ENCODE results near the gene RHOD. TPM values are rescaled to one million over a fixed set of nuclear protein-coding genes. Genes with fewer than 3 reads are reported as not detected.

The RHOD gene
- total RNA-seq, 1 experiment from 2014 or later: 24.7 TPM

DNA sequence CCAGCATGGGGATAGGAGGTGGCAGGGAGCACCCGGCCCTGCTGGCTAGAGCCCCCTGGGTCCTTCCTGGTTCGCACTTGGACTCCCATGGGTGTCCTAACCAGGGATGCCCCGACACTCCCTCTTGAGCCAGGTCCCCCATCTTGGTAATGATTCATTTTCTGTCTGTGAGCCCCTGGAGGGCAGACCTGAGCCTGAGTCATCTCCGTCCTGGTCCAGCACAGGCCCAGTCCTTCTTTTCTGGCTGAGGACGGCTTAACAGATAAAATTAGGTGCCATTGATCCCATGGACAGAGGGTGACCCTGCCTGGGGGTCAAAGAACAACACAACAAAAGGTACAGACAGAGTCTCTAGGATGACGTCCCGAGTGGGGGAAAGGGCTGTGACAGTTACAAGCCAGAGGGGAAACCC lies 3.5 kb downstream of the RHOD start:
- Mint-ChIP-seq H3K4me3 (ENCODE audit: low read depth, unreplicated experiment) (no peak overlapping the region), H3K27ac (ENCODE audit: unreplicated experiment) (peak overlapping the region; percentile 50)

DNA sequence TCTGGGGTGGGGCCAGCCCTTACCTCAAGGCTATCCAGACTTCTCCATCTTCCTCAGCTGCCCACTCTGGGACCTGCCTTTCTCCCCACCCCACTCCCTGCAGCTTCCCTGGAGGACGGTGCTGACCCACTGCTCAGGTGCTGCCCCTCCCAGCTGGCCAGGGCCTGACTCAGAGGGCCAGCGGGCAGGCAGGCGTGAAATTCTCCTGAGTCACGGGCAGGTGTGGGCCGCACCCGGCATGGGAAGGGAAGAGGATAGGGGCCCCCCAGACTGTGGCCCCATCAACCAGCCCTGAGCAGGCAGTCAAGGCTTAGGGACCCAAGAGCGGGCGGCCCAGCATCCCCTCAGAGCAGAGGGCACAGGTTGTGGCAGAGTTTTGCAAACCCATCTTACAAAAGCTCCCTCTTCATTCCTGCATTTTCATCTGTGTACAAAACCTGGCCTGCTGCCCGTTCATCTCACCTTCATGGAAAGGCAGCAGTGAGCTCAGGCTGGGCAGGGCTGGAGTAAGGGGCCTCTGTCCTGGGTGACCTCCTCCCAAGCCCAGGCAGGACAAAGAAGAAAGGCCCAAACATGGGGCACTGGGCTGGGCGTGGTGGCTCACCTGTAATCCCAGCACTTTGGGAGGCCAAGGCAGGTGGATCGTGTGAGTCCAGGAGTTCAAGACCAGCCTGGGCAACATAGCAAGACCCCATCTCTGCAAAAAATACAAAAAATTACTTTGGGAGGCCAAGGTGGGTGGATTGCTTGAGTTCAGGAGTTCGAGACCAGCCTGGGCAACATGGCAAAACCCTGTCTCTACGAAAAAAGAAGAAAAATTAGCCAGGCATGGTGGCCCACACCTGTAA lies 6.1 kb downstream of the RHOD start:
- Mint-ChIP-seq H3K4me3 (ENCODE audit: low read depth, unreplicated experiment) (peak overlapping the region; percentile 9), H3K36me3 (ENCODE audit: insufficient read depth, unreplicated experiment) (peaks cover 16% of the 10 kb centered on the region), H3K27me3 (ENCODE audit: unreplicated experiment) (no peaks in the 10 kb centered on the region), H3K27ac (ENCODE audit: unreplicated experiment) (peak overlapping the region; percentile 74), H3K9me3 (ENCODE audit: low read depth, unreplicated experiment) (no peaks in the 10 kb centered on the region), H3K4me1 (ENCODE audit: low read depth, unreplicated experiment) (peaks cover 24% of the 10 kb centered on the region)
- no TSS peak for BruUV-seq (replicated peaks)
- TF ChIP-seq, protein P1, sequence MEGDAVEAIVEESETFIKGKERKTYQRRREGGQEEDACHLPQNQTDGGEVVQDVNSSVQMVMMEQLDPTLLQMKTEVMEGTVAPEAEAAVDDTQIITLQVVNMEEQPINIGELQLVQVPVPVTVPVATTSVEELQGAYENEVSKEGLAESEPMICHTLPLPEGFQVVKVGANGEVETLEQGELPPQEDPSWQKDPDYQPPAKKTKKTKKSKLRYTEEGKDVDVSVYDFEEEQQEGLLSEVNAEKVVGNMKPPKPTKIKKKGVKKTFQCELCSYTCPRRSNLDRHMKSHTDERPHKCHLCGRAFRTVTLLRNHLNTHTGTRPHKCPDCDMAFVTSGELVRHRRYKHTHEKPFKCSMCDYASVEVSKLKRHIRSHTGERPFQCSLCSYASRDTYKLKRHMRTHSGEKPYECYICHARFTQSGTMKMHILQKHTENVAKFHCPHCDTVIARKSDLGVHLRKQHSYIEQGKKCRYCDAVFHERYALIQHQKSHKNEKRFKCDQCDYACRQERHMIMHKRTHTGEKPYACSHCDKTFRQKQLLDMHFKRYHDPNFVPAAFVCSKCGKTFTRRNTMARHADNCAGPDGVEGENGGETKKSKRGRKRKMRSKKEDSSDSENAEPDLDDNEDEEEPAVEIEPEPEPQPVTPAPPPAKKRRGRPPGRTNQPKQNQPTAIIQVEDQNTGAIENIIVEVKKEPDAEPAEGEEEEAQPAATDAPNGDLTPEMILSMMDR (IDR thresholded peaks at IDR 0.05; ENCODE audit: unreplicated experiment): no peak
- intact Hi-C loops (cut with micrococcal nuclease; ENCODE audit: unreplicated experiment): no loop called here
- CTCF ChIA-PET: interaction anchor here (0.7 to 1.4 kb wide), 3 partner anchors 9 to 93 kb away, joined by 3 to 7 read pairs (median 6); no protein-coding TSS in a partner anchor
- DNase-seq: peak; percentile 80

More for the DNA sequence above, 3.5 kb downstream of the RHOD start:
- no peak for DNase-seq
- TF ChIP-seq, protein P1 (IDR thresholded peaks at IDR 0.05; ENCODE audit: unreplicated experiment): no peak
- CTCF ChIA-PET: interaction anchor here (1.0 kb wide), 1 partner anchor 15 kb away, joined by 4 read pairs; no protein-coding TSS in a partner anchor
- Mint-ChIP-seq H3K4me1 (ENCODE audit: low read depth, unreplicated experiment) (peaks cover 39% of the 10 kb centered on the region), H3K27me3 (ENCODE audit: unreplicated experiment) (no peaks in the 10 kb centered on the region), H3K9me3 (ENCODE audit: low read depth, unreplicated experiment) (no peaks in the 10 kb centered on the region), H3K36me3 (ENCODE audit: insufficient read depth, unreplicated experiment) (peaks cover 37% of the 10 kb centered on the region)
- BruUV-seq (replicated peaks): no TSS peak
- intact Hi-C loops (cut with micrococcal nuclease; ENCODE audit: unreplicated experiment): no loop called here

DNA sequence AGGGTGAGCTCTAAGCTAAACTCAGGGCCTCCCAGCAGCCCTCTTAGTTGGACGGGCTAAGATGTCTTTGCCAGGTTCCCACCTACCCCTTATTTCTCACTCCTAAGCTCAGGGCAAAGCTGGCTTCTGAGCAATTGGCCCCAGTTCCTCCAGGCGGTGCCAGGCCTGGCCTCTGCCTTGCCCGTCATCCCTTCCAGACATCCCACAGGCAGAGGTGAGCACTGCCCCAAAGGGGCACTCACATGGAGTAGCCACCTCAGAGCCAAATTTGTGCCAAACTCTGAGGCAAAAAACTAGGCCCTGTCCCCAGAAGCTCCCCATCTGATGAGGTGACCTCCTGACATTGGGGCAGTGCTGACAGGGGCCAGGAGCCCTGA lies 9.7 kb downstream of the RHOD start:
- H3K9me3 Mint-ChIP-seq (ENCODE audit: low read depth, unreplicated experiment): no peaks in the 10 kb centered on the region
- no peak overlapping the region for H3K27ac Mint-ChIP-seq (ENCODE audit: unreplicated experiment)
- no peak for DNase-seq
- H3K4me1 Mint-ChIP-seq (ENCODE audit: low read depth, unreplicated experiment): peaks cover 12% of the 10 kb centered on the region
- no peak overlapping the region for H3K4me3 Mint-ChIP-seq (ENCODE audit: low read depth, unreplicated experiment)
- CTCF ChIA-PET: no interaction called here
- H3K36me3 Mint-ChIP-seq (ENCODE audit: insufficient read depth, unreplicated experiment): peaks cover 18% of the 10 kb centered on the region
- no peaks in the 10 kb centered on the region for H3K27me3 Mint-ChIP-seq (ENCODE audit: unreplicated experiment)
- TF ChIP-seq, protein P1 (IDR thresholded peaks at IDR 0.05; ENCODE audit: unreplicated experiment): no peak
- intact Hi-C loops (cut with micrococcal nuclease; ENCODE audit: unreplicated experiment): no loop called here
- BruUV-seq (replicated peaks): no TSS peak

DNA sequence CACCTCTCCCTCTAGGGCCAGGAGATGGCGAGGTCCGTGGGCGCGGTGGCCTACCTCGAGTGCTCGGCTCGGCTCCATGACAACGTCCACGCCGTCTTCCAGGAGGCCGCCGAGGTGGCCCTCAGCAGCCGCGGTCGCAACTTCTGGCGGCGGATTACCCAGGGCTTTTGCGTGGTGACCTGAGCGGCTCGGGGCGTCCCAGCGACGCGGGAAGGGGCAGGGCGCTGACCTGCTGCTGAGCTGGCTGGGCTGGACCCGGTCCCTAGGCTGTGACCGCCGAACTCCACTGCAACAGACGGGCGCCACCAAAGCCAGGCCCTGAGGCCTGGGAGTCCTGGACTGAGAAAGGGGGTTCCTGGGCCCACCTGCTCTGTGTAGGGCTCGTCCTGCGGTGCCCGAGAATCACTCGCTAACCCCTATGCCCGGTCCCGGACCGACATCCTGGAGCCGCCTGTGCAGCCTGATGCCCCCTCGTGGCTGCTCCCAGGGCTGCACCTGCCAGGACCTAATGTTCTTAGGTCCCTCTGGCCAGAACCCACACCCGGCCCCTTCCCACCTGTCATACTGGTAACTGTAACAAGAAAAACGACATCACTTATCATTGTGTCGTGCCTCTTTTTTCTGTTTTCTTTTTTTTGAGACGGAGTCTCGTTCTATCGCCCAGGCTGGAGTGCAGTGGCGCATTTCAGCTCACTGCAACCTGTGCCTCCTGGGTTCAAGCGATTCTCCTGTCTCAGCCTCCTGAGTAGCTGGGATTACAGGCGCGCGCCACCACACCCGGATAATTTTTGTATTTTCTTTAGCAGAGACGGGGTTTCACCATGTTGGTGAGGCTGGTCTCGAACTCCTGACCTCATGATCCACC lies 15.0 kb downstream of the RHOD start:
- Mint-ChIP-seq H3K4me3 (ENCODE audit: low read depth, unreplicated experiment) (no peak overlapping the region), H3K36me3 (ENCODE audit: insufficient read depth, unreplicated experiment) (peaks cover 12% of the 10 kb centered on the region), H3K4me1 (ENCODE audit: low read depth, unreplicated experiment) (no peaks in the 10 kb centered on the region), H3K9me3 (ENCODE audit: low read depth, unreplicated experiment) (no peaks in the 10 kb centered on the region), H3K27me3 (ENCODE audit: unreplicated experiment) (no peaks in the 10 kb centered on the region), H3K27ac (ENCODE audit: unreplicated experiment) (no peak overlapping the region)
- peak; percentile 19 for DNase-seq
- BruUV-seq (replicated peaks): no TSS peak
- CTCF ChIA-PET: interaction anchor here (0.6 kb wide), 1 partner anchor 9 kb away, joined by 3 read pairs; no protein-coding TSS in a partner anchor
- TF ChIP-seq, protein P1 (IDR thresholded peaks at IDR 0.05; ENCODE audit: unreplicated experiment): peak; percentile 43
- intact Hi-C loops (cut with micrococcal nuclease; ENCODE audit: unreplicated experiment): no loop called here

All from Calu3 (cell line).